ENCODE data around the gene HID1.

GRCh38 chr17:74935048-74935447 is 37.5 kb downstream of the HID1 start:
- TF ChIP-seq POLR2A (IDR thresholded peaks at IDR 0.05) (no peak), CTCF (IDR thresholded peaks at IDR 0.05) (no peak), POLR2AphosphoS5 (IDR thresholded peaks at IDR 0.05) (no peak)
